AG20443 (cell line): ENCODE data around the gene GYPC.
A peak's percentile ranks its signal among the peaks of the same experiment; 100 is the strongest.
"Not testable (repeated sequence)": the region's sequence is repeated elsewhere in the genome, so short reads cannot be mapped to it uniquely, and the experiment has no call there.

Experiments used
- DNase-seq: peaks from one replicate; pipeline ENCODE4 v3.0.0; 2012; ENCODE audit warnings: low spot score, mixed read lengths

Gene GYPC, protein sequence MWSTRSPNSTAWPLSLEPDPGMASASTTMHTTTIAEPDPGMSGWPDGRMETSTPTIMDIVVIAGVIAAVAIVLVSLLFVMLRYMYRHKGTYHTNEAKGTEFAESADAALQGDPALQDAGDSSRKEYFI

DNA sequence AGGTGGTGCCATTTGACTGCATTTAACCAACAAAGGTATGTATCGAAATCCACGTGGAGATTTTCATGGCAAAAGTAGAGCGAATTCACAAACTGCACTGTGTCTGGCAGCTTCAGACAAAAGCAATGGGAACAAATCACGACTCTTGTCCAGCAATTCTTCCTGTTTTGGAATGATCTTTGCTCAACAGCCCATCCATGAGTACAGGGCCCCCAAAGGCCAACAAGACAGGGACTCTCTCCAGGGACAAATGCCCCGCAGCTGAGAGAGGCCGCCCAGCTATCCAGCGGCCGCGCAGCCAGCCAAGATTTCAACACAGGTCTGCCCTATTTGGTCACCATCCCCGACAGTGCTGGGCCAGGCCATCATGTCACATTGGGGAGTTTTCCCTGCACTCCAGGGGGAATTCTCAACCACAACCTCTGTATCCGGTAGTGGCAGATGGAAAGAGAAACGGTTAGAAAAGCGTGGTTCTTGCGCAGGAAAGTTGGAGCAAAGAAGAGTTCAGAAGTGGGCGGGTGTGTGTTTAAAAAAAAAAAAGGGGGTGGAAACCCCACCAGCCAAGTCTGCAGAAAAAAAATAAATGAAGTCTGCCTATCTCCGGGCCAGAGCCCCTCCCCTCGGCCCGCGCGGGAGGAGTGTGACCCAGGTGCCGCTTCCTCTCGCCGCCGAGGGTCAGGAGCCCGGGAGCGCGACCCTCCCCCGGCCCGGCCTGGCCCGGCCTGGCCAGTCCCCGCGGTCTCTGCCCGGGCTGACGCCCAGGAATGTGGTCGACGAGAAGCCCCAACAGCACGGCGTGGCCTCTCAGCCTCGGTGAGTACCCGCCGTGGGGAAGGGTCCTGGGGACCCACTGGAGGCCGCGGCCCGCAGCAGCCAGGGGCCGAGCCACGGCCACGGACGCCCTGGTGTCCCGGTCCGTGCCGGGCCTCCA is at the start of gene GYPC:
TSS of gene GYPC (plus strand) at position 659 of the 931 bp plus-strand sequence. CDS start at position 765, 106 bp downstream.
- peak; percentile 85 for DNase-seq

DNA sequence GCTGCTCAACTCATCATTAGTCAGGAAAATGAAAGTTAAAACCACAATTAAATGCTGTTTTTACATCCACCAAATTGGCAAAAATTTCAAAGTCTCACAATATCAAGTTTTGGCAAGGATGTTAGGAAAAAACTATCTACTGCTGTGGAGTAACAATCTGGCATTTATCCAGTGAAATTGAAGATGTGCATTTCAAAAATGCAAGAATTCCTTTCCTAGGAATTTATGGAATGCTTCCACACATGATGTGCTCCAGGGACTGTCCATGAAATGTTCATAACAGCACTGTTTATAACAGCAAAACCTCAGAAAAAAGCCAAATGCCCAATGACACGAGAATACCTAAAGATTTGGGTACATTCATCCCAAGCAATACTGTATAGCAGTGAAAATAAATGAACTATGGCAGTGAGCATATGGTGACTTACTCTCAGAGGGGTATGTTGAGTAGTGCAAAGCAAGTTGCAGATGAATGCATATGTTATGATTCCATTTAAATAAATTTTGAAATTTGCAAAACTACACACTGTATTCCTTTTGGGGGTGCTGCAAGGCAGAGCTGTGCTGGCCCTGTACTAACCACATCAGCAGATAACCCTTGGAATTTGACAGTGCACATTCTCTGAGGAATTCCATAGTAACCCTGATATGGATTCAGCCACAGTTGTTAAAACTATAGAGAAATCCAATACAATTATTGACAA is 41.3 kb upstream of the GYPC start:
- DNase-seq, result peak; percentile 41

DNA sequence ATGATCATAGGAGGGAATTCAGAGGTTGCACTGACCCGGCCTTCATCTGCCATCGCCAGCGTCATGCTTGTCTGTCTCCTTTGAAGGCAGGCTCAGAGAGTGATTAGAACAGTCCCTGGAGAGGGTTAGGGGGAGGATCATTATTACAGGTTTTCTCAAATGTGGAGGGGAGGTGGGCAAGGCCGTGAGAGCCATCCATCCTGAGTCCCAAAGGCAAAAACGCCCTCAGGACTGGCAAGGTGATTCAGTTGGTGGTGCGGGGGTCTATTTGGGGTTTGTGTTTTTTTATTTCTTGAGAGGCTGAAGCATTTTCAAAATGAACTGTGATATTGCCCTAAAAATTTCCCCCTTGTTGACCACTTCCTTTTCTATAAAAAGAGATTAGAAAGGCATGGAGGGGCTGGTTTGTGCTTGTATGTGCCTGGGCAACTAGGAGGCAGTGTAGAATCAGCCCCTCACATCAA is 39.3 kb upstream of the GYPC start:
- DNase-seq, result no peak

DNA sequence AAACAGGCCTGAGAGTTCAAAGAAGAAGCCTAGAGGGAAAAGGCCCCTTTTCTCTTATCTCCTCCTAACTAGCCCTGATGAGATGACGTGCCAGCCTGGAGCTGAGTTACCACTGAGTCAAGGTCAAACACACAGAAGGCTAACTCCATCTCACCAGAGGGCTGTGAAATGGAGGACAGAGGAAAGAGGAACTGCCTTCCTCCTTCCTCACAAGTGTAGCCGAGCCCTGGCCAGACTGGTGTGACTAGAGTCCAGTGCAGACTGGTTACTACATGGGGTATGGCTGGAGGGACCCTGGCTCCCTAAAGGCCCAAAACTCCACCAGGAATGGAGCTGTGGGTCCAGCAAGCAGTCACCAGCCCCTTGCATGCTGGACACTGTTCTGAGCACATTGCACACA is 35.7 kb upstream of the GYPC start:
- no peak for DNase-seq

DNA sequence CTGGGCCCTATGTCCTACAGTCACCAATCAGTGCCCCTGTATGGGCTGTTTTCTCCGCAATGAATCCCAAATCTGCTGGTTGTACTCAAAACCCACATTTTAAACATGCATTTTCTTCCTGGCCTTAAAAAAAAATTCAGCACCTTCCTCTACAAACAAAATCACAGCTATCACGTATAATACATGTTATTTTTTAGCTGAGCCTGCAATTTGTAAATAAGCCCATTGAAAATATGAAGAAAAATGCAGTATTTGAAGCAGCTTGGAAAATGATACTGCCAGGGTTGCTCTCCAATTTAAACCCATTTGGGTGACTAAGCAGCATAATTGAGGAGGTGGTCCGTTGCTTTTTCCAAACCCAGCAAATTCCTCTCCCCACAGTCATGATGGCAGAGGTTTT is 33.0 kb upstream of the GYPC start:
- DNase-seq, result no peak

DNA sequence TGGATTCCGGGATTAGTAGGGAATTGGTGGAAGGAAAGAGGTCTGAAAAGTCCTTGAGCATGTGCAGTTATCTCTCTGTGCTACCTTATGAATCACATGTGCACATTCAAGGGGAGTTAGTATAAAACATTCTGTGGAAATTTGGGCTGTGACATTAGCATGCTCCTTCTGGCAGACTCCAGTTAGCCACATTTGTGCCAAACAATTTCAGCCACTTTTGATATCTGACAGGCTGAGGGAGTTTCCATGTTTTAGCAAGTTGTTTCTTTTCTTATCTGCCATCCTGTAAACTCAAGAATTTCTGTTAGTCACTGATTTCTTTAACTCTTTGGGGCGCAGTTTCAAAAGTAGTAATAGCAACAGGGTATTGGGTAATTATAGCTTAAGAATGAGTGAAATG is 28.3 kb upstream of the GYPC start:
- no peak for DNase-seq

DNA sequence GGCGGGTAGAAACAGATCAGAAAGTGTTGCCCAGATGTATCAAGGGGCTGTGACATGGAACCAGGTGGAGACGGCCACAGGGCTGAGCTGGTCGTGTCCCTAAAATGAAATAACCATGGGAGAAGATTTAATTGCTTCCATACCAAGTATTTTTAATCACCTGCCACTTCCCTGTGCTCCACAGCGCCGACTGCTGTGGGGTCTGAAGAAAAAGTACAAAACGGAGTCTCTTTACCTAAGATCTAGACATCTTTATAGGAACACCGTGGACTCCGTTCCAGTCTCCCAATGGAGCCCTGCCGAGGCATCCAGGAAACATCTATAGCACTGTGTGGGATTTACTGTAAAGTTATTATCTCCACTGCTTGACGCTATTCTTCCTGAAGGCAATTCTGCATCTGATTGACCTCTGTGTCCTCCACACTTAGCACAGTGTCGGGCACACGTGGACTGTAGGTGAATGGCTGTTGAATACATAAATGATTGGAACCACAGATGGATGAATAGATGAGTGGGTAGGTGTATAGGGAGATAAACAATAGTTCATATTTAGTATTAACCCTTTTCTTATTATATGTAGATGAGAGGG is 21.6 kb upstream of the GYPC start:
- peak; percentile 35 for DNase-seq

DNA sequence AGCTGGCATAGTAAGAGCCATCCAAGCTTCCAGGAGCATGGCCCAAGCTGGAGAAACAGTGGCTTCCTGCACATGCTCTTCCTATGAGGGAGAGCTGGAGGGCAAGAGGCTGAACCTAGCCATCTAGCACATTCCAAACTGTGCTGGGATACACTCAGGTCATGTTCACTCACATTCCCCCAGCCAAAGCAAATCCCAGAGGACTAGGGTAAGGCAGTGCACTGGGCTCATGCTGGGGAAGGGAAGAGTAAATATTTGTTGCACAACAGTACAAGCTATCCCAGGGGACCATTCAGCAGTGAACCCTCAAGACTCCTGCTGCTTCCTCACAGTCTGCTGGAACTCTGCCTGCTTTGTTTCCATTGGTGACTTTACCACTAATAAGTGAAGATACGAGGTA is 20.7 kb upstream of the GYPC start:
- no peak for DNase-seq

DNA sequence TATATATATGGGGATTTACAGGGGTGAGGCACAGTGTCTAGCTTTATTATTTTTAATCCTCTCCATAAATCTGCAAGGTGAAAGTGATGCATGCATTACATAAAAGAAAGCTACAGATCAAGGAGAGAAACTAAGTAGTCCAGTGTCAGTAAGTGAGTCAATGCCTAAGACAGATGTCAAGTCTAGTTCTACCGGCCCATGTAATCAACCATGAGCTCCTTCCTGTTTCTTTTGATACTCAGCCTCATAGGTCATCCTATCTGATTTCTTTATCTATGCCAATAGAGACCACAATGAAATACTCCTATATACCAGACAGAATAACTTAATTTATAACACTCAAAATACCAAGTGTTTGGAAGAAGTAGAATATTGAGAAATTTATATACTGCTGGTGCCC is 20.2 kb upstream of the GYPC start:
- DNase-seq, result no peak

DNA sequence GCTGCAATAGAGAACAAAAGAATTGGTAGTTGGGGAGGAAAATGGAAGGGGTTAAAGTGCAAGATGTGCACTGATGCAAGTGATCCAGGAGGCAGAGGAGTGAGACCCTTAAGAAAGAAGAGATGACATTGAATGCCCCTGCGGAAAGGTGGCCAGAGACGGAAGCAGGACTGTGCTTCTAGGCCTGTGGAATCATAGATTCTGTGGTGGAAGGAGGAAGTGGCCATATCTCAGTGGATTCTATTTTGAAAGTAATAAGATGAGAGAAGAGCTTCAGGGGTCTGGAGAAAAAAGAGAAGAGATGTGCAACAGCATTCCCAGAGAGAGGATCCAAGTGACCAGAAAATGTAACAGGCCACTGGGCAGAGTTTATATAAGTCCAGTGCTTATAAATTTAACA is 18.6 kb upstream of the GYPC start:
- DNase-seq, result no peak

DNA sequence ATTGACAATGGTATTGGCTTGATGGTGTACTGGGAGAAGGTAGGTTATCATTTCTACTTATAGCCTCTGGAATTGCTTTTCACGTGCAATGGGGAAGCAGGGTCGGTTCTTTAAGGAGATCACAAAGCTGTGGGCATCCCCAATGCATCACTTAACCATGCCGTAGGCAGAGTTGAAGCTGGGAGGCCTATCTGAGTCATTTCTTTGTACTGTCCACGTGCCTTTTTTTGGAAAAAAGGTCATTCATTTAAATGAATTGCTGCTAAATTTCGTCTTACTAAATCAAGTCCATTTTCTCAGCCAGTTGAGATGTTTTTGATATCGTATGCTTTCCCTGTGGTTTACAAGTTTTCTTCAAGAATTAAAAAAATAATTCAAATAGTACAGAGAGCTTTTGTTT is 17.2 kb upstream of the GYPC start:
- DNase-seq, result no peak

DNA sequence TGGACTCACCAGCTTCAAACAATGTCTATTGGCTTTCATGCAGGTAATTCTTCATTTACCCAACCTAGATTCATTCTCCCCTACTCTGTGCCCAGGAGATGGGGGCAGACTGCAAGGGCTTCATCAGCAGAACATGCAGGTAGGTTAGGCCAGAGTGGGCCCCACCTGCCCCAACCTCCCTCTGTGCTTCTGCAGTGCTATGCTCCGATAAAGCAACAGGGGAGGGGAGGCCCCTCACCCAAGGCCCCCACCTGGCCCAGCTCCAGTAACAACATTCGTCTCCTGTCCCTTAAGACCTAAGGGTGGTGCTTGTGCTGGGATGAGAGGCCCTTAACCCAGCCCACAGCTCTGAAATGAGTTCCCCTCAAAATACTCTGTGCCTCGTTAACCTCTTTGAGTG is 16.7 kb upstream of the GYPC start:
- no peak for DNase-seq

DNA sequence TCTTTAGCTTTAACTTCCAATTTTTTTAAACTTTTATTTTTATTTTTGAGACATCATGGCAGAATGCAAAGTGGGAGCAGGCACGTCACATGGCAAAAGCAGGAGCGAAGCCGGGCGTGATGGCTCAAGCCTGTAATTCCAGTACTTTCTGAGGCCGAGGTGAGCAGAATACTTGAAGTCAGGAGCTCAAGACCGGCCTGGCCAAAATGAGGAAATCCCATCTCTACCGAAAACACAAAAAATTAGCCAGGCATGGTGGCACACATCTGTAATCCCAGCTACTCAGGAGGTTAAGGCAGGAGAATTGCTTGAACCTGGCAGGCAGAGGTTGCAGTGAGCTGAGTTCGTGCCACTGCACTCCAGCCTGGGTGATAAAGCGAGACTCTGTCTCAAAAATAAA is 14.7 kb upstream of the GYPC start:
- not testable (repeated sequence) for DNase-seq

DNA sequence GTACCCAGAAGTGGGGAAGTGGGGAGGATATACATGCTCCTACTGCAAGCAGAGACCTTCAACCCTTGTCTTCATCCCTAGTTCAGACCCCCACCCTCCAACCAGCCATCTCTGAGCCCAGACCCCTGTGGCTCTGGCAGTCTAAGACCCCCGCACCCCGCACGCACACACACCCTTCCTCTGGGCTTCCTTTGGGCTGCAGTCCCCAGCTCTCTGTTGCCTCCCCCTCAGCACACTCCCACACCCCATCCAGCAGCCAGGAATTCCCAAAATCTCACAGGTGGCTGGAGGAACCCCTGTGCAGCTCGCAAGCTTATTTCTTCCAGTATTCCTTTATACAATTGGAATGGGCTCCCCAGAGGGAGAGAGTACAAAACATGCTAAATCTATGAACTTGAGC is 13.9 kb upstream of the GYPC start:
- no peak for DNase-seq

DNA sequence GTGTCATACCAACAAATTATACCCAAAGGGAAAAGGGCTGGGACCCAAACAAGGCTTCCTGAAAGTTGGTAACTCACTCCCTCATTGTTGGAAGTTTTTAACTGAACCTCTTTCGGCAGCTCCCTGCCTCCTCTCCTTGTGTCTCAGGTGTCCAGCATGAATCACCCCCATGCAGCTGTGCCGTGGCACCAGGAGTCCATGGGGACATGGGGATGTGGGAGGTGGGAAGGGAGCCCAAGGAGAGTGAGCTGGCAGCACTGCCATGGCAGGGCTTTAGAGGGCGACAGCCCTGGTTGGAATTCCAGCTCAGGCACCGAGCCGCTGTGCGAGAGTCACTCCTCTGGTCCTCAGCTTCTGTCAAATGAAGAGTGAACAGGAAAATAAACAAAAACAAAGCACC is 12.5 kb upstream of the GYPC start:
- no peak for DNase-seq

DNA sequence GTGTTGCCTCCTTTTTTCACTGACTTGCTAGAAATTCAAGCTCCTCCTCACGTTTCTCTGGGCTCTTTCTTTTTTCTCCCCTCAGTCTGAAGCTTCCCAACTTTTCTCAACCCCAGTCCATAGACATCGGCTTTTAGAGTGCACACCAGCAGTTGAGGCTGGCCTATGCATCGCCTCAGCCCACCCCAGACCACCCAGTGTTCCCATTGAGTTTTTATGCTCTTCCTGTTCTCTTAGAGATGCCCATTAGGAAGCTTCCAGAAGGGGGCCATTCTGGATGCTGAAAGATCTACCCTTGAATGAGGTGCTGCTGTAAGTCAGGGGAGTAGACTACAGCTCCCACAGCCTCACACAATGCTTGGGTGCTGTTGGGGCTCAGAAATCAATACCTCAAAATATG is 12.0 kb upstream of the GYPC start:
- DNase-seq, result no peak

DNA sequence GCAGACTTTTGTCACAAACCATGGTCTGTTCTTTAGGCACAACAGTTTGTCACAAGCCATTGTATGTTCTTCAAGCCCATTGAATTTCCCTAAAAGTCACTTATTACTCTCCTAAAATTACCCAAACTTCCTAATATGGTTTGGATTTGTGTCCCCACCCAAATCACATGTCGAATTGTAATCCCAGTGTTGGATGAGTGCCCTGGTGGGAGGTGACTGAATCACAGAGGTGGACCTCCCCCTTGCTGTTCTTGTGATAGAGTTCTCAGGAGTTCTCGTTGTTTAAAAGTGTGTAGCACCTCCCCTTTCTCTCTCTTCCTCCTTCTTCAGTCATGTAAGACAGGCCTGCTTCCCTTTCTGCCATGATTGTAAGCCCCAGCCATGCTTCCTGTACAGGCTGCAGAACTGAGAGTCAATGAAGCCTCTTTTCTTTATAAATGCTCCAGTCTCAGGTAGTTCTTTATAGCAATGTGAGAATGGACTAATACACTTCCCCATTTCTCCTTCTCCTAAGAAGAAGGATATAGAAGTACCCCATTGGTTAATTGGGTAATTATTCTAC is 11.2 kb upstream of the GYPC start:
- no peak for DNase-seq

DNA sequence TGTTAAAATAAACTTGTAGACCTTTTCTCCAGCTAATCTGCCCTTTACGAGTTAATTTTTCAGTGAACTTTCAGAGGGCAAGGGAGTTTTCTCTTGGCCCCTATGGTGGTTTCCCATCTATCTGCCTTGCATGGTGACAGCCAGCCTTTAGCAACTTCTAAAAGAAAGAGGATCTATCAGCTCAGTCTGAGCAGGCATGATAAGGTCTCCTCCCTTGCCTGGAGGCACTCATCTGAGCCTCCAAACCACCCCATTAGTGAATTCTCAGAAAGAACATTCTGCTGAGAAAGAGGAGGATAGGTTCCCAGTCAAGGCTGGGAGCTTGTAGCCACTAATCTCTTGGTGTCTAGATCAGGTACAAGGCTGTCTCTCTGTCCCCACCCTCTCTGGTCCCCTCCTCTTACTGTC is 10.7 kb upstream of the GYPC start:
- DNase-seq, result no peak

DNA sequence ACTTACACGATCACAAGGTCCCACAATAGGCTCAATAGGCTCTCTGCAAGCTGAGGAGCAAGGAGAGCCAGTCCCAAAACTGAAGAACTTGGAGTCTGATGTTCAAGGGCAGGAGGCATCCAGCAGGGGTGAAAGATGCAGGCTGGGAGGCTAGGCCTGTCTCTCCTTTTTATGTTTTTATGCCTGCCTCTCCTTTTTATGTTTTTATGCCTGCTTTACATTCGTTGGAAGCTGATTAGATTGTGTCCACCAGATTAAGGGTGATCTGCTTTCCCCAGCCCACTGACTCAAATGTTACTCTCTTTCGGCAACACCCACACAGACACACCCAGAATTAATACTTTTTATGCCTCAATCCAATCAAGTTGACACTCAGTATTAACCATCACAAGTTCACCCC is 9.9 kb upstream of the GYPC start:
- no peak for DNase-seq

DNA sequence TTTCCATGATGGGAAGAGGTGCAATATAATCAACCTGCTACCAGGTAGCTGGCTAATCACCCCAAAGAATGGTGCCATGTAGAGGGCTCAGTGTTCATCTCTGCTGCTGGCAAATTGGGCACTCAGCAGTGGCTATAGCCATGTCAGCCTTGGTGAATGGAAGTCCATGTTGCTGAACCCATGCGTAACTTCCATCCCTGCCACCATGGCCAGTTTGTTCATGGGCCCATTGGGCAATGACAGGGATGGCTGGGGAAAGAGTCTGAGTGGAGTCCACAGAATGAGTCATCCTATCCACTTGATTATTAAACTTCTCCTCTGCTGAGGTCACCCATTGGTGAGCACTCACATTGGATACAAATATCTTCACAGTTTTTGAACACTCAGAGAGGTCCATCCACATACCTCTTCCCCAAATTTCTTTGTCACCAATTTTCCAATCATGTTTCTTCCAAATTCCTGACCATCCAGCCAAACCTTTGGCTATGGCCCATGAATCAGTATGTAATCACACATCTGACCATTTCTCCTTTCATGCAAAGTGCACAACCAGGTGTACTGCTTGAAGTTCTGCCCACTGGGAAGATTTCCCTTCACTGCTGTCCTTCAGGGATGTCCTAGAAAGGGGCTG is 8.1 kb upstream of the GYPC start:
- DNase-seq, result not testable (repeated sequence)

DNA sequence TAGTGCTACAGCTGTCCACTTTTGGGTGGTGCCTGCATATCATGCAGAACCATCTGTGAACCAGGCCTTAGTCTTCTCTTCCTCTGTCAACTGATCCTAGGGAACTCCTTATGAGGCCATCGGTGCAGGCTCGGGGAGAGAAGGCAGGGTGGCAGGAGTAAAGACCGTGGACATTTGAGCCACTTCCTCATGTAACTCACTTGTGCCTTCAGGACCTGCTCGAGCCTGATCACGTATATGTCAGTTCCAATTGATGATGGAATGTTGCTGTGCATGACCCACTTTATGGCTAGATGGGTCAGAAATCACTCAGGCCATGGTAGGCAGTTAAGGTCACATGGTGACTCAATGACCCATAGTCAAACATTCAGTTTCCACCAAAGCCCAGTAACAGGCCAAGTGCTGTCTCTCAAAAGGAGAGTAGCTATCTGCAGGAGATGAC is 7.6 kb upstream of the GYPC start:
- not testable (repeated sequence) for DNase-seq

DNA sequence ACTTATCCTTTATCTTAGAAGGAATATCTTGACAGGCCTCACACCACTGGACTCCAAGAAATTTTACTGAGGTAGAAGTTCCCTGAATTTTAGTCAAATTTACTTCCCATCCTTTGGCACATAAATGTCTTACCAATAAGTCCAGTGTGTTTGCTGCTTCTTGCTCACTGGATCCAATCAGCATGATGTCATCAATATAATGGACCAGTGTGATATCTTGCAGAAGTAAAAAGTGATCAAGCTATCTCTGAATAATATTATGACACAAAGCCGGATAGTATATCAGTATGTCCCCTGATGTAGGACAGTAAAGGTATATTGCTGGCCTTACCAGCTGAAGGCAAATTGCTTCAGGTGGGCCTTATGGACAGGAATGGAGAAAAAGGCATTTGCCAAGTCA is 6.9 kb upstream of the GYPC start:
- no peak for DNase-seq
